WTC11 (cell line): Measurements from ENCODE around the gene ZMYND8. TPM values are rescaled to one million over a fixed set of nuclear protein-coding genes. Genes with fewer than 3 reads are reported as not detected.

Experiments used
- ATAC-seq: fragments of 200-7000 bp; cut with Tn5 transposase; 2 replicates; pipeline ENCODE4 v1.10.0; 2021; ENCODE audit warnings: mild to moderate bottlenecking, moderate library complexity
- CTCF ChIA-PET: fragments of 300-600 bp; sonication (Branson Sonifier 250); formaldehyde crosslinking; loops from one replicate; lab custom pipeline; 2021; ENCODE audit warnings: antibody characterized with exemption; lab: Charles Lee
- POLR2A ChIA-PET: fragments of 350-600 bp; sonication (Branson Sonifier 250); formaldehyde crosslinking; loops from one replicate; lab custom pipeline; 2021; ENCODE audit warnings: antibody characterized with exemption; lab: Charles Lee
- DNase-seq: peaks from one replicate; pipeline ENCODE4 v3.0.0; 2021; ENCODE audit warnings: low spot score
- H3K27ac Mint-ChIP-seq: 2 replicates; pipeline ENCODE4 v1.8.0; 2021; ENCODE audit warnings: mixed read lengths
- H3K27me3 Mint-ChIP-seq: 2 replicates; pipeline ENCODE4 v1.8.0; 2021; ENCODE audit warnings: low read depth, mild to moderate bottlenecking, moderate library complexity, mixed read lengths
- H3K36me3 Mint-ChIP-seq: 2 replicates; pipeline ENCODE4 v1.8.0; 2021; ENCODE audit warnings: mixed read lengths
- H3K4me1 Mint-ChIP-seq: 2 replicates; pipeline ENCODE4 v1.8.0; 2022; ENCODE audit warnings: mixed read lengths
- H3K4me3 Mint-ChIP-seq: 2 replicates; pipeline ENCODE4 v1.8.0; 2021; ENCODE audit warnings: mild to moderate bottlenecking, moderate library complexity, mixed read lengths
- H3K9me3 Mint-ChIP-seq: 2 replicates; pipeline ENCODE4 v1.8.0; 2021; ENCODE audit warnings: mixed read lengths
- ATF1 ChIP-seq: sonication (generic); formaldehyde crosslinking; IDR thresholded peaks from 2 replicates; pipeline ENCODE4 v1.8.1; 2023; ENCODE audit warnings: mild to moderate bottlenecking, moderate library complexity, missing genetic modification reagents
- CBFB ChIP-seq: sonication (generic); formaldehyde crosslinking; IDR thresholded peaks from 2 replicates; pipeline ENCODE4 v1.8.1; 2022; ENCODE audit warnings: mild to moderate bottlenecking, low read depth, missing genetic modification reagents
- EMX1 ChIP-seq: fragments of 250-450 bp; sonication (Bioruptor Pico); IDR thresholded peaks from 2 replicates; pipeline ENCODE4 v1.8.0; 2021; ENCODE audit warnings: mild to moderate bottlenecking
- ETV6 ChIP-seq: sonication (generic); formaldehyde crosslinking; IDR thresholded peaks from 2 replicates; pipeline ENCODE4 v1.8.1; 2022; ENCODE audit warnings: mild to moderate bottlenecking, missing genetic modification reagents
- GABPB1 ChIP-seq: sonication (generic); formaldehyde crosslinking; IDR thresholded peaks from 2 replicates; pipeline ENCODE4 v1.8.1; 2023; ENCODE audit warnings: mild to moderate bottlenecking, missing genetic modification reagents
- GTF2I ChIP-seq: fragments of 250-450 bp; sonication (Bioruptor Pico); conservative IDR thresholded peaks from 2 replicates; pipeline ENCODE4 v1.4.0; 2021; ENCODE audit warnings: mild to moderate bottlenecking
- NFATC4 ChIP-seq: fragments of 250-450 bp; sonication (Bioruptor Pico); IDR thresholded peaks from 2 replicates; pipeline ENCODE4 v1.9.0; 2021; ENCODE audit warnings: mild to moderate bottlenecking
- NFYB ChIP-seq: sonication (generic); formaldehyde crosslinking; conservative IDR thresholded peaks from 2 replicates; pipeline ENCODE4 v1.8.0; 2022; ENCODE audit warnings: low read depth, missing genetic modification reagents
- NR3C1 ChIP-seq: sonication (generic); formaldehyde crosslinking; conservative IDR thresholded peaks from 2 replicates; pipeline ENCODE4 v1.8.1; 2023; ENCODE audit warnings: low read depth, mild to moderate bottlenecking, missing genetic modification reagents
- PRRX2 ChIP-seq: fragments of 250-450 bp; sonication (Bioruptor Pico); IDR thresholded peaks from 2 replicates; pipeline ENCODE4 v1.8.0; 2021; ENCODE audit warnings: mild to moderate bottlenecking
- SMAD4 ChIP-seq: sonication (generic); formaldehyde crosslinking; IDR thresholded peaks from 2 replicates; pipeline ENCODE4 v1.8.0; 2022; ENCODE audit warnings: mild to moderate bottlenecking, missing genetic modification reagents
- SP1 ChIP-seq: sonication (generic); formaldehyde crosslinking; conservative IDR thresholded peaks from 2 replicates; pipeline ENCODE4 v1.8.1; 2022; ENCODE audit warnings: missing genetic modification reagents
- ZNF416 ChIP-seq: fragments of 250-450 bp; sonication (Bioruptor Pico); IDR thresholded peaks from 2 replicates; pipeline ENCODE4 v1.9.0; 2021; ENCODE audit warnings: mild to moderate bottlenecking, inconsistent platforms
- total RNA-seq: library from RNA; stranded (reverse); gene quantifications from 3 replicates; pipeline ENCODE4 v1.2.3, GENCODE V29; 2021
- TF ChIP-seq, protein P1 (sequence below): sonication (generic); formaldehyde crosslinking; IDR thresholded peaks from 2 replicates; pipeline ENCODE4 v1.8.0; 2023; ENCODE audit warnings: missing genetic modification reagents, mild to moderate bottlenecking, borderline replicate concordance
- TF ChIP-seq, protein P2 (sequence below): sonication (generic); formaldehyde crosslinking; IDR thresholded peaks from 2 replicates; pipeline ENCODE4 v1.8.1; 2023; ENCODE audit warnings: mild to moderate bottlenecking, missing genetic modification reagents, moderate library complexity
- TF ChIP-seq, protein P3 (sequence below): fragments of 250-450 bp; sonication (Bioruptor Pico); conservative IDR thresholded peaks from 2 replicates; pipeline ENCODE4 v1.9.0; 2021; ENCODE audit warnings: mild to moderate bottlenecking
- TF ChIP-seq, protein P4 (sequence below): fragments of 250-450 bp; sonication (Bioruptor Pico); IDR thresholded peaks from 2 replicates; pipeline ENCODE4 v1.9.0; 2021; ENCODE audit warnings: mild to moderate bottlenecking, borderline replicate concordance
- TF ChIP-seq, protein P5 (sequence below): fragments of 250-450 bp; sonication (Bioruptor Pico); IDR thresholded peaks from 2 replicates; pipeline ENCODE4 v1.9.0; 2021; ENCODE audit warnings: moderate library complexity, mild to moderate bottlenecking, inconsistent platforms, borderline replicate concordance
- TF ChIP-seq, protein P6 (sequence below): sonication (generic); formaldehyde crosslinking; IDR thresholded peaks from 2 replicates; pipeline ENCODE4 v1.8.1; 2023; ENCODE audit warnings: mild to moderate bottlenecking, missing genetic modification reagents, moderate library complexity
- TF ChIP-seq, protein P7 (sequence below): sonication (generic); formaldehyde crosslinking; IDR thresholded peaks from 2 replicates; pipeline ENCODE4 v1.8.0; 2023; ENCODE audit warnings: mild to moderate bottlenecking, missing genetic modification reagents

The ZMYND8 gene
- total RNA-seq, 1 experiment from 2014 or later = 114 TPM

DNA sequence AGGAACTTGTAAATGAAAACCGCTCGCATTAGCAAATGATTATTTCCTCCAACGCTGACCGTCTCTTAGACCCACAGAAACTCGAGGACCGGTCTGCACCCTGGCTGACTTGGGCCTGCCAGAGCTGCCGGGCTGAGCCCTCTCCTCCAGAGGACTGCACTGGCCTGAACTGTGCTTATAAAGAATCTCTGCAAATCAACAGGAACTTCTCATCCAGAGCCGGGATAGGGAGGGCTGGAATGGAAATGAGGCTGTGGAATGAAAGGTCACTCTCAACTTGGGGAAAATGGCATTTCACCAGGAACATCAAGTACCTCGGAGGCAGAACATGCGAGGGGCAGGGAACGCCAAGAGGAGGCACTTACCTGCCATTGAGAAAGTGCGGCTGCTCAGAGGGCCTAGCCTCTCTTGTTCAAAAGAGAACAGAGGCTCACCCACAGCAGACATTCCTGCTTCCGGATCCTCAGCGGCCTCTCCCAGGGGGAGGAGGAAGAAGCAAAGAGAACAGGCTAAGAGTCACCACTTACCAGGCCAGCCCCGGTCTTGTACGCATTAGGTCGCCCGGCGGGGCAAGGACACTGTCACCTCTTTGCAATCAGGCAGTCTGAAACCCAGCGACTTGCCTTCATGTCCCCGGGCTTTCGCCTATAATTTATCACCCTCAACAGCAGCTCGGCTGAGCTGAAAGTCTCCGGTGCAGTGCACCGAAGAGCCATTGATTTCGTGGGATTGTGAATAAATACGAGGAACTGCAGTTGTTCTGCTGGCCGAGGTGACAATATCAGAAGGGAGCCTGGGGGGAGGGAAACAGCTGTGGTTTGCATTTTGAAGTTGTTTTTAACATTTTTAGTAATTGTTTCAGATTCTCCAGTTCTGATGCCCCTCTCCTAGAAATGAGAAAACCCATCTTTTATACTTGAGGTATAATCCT lies 37.6 kb downstream of the ZMYND8 start:
- Mint-ChIP-seq H3K4me3 (peak overlapping the region; percentile 59), H3K9me3 (no peaks in the 10 kb centered on the region), H3K4me1 (peaks cover 97% of the 10 kb centered on the region), H3K36me3 (peaks cover 3% of the 10 kb centered on the region; the same call in 1 of the 2 replicates), H3K27ac (peak overlapping the region; percentile 100), H3K27me3 (no peaks in the 10 kb centered on the region)
- CTCF ChIA-PET = interaction anchor here (1.1 to 4.0 kb wide), 6 partner anchors 11 to 65 kb away, joined by 3 to 34 read pairs (median 8); partner anchors contain the start of gene ZMYND8
- POLR2A ChIA-PET = interaction anchor here (0.6 to 8.2 kb wide), 9 partner anchors 10 to 52 kb away, joined by 3 to 140 read pairs (median 6); partner anchors contain the start of gene ZMYND8
- ATAC-seq (peak; percentile 9), DNase-seq (peak; percentile 58)
- TF ChIP-seq CBFB (CRISPR knock-in tag) (no peak), NFATC4 (CRISPR knock-in tag) (0 out of 2 replicates have a peak, but pooled peaks have one; percentile 59), ATF1 (no peak), GTF2I (CRISPR knock-in tag) (no peak), SMAD4 (CRISPR knock-in tag) (no peak), SP1 (peak; percentile 2; the same call in 1 of the 2 replicates), NR3C1 (CRISPR knock-in tag) (no peak), EMX1 (0 out of 2 replicates have a peak, but pooled peaks have one; percentile 30), ZNF416 (0 out of 2 replicates have a peak, but pooled peaks have one; percentile 59), GABPB1 (CRISPR knock-in tag) (no peak), NFYB (CRISPR knock-in tag) (no peak), ETV6 (CRISPR knock-in tag) (peak; percentile 6; the same call in 1 of the 2 replicates), PRRX2 (no peak)
- TF ChIP-seq, protein P1, sequence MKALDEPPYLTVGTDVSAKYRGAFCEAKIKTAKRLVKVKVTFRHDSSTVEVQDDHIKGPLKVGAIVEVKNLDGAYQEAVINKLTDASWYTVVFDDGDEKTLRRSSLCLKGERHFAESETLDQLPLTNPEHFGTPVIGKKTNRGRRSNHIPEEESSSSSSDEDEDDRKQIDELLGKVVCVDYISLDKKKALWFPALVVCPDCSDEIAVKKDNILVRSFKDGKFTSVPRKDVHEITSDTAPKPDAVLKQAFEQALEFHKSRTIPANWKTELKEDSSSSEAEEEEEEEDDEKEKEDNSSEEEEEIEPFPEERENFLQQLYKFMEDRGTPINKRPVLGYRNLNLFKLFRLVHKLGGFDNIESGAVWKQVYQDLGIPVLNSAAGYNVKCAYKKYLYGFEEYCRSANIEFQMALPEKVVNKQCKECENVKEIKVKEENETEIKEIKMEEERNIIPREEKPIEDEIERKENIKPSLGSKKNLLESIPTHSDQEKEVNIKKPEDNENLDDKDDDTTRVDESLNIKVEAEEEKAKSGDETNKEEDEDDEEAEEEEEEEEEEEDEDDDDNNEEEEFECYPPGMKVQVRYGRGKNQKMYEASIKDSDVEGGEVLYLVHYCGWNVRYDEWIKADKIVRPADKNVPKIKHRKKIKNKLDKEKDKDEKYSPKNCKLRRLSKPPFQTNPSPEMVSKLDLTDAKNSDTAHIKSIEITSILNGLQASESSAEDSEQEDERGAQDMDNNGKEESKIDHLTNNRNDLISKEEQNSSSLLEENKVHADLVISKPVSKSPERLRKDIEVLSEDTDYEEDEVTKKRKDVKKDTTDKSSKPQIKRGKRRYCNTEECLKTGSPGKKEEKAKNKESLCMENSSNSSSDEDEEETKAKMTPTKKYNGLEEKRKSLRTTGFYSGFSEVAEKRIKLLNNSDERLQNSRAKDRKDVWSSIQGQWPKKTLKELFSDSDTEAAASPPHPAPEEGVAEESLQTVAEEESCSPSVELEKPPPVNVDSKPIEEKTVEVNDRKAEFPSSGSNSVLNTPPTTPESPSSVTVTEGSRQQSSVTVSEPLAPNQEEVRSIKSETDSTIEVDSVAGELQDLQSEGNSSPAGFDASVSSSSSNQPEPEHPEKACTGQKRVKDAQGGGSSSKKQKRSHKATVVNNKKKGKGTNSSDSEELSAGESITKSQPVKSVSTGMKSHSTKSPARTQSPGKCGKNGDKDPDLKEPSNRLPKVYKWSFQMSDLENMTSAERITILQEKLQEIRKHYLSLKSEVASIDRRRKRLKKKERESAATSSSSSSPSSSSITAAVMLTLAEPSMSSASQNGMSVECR (CRISPR knock-in tag) = no peak
- TF ChIP-seq, protein P2, sequence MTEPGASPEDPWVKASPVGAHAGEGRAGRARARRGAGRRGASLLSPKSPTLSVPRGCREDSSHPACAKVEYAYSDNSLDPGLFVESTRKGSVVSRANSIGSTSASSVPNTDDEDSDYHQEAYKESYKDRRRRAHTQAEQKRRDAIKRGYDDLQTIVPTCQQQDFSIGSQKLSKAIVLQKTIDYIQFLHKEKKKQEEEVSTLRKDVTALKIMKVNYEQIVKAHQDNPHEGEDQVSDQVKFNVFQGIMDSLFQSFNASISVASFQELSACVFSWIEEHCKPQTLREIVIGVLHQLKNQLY (CRISPR knock-in tag) = no peak
- TF ChIP-seq, protein P3, sequence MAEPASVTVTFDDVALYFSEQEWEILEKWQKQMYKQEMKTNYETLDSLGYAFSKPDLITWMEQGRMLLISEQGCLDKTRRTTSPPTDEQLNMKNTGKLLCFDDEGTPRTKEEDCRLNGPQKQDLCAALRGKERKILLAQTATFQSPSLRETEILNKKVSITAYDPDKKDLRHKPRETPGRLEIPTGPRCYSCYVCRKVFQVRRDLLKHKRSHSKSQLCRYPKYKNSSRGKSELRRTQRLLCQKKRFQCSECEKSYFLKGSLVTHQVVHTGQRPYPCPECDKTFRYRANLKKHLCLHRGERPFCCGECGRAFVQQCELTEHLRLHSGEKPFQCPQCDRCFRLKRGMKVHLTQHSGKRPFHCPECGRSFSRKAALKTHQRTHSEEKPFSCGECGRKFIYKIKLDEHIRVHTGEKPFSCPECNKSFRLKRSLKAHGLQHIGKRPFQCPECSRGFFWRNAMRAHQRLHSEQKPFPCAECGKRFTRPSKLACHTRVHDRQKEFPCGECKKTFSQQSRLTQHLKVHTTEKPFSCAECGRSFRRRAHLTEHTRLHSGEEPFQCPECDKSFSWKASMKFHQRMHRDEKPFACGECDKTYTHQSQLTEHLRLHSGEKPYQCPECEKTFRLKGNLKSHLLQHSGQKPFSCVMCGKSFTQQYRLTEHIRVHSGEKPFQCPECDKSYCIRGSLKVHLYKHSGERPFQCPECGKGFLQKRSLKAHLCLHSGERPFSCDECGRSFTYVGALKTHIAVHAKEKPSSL = peak; percentile 21; the same call in 1 of the 2 replicates
- TF ChIP-seq, protein P4, sequence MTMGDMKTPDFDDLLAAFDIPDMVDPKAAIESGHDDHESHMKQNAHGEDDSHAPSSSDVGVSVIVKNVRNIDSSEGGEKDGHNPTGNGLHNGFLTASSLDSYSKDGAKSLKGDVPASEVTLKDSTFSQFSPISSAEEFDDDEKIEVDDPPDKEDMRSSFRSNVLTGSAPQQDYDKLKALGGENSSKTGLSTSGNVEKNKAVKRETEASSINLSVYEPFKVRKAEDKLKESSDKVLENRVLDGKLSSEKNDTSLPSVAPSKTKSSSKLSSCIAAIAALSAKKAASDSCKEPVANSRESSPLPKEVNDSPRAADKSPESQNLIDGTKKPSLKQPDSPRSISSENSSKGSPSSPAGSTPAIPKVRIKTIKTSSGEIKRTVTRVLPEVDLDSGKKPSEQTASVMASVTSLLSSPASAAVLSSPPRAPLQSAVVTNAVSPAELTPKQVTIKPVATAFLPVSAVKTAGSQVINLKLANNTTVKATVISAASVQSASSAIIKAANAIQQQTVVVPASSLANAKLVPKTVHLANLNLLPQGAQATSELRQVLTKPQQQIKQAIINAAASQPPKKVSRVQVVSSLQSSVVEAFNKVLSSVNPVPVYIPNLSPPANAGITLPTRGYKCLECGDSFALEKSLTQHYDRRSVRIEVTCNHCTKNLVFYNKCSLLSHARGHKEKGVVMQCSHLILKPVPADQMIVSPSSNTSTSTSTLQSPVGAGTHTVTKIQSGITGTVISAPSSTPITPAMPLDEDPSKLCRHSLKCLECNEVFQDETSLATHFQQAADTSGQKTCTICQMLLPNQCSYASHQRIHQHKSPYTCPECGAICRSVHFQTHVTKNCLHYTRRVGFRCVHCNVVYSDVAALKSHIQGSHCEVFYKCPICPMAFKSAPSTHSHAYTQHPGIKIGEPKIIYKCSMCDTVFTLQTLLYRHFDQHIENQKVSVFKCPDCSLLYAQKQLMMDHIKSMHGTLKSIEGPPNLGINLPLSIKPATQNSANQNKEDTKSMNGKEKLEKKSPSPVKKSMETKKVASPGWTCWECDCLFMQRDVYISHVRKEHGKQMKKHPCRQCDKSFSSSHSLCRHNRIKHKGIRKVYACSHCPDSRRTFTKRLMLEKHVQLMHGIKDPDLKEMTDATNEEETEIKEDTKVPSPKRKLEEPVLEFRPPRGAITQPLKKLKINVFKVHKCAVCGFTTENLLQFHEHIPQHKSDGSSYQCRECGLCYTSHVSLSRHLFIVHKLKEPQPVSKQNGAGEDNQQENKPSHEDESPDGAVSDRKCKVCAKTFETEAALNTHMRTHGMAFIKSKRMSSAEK (CRISPR knock-in tag) = no peak
- TF ChIP-seq, protein P5, sequence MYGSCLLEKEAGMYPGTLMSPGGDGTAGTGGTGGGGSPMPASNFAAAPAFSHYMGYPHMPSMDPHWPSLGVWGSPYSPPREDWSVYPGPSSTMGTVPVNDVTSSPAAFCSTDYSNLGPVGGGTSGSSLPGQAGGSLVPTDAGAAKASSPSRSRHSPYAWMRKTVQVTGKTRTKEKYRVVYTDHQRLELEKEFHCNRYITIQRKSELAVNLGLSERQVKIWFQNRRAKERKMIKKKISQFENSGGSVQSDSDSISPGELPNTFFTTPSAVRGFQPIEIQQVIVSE = no peak
- TF ChIP-seq, protein P6, sequence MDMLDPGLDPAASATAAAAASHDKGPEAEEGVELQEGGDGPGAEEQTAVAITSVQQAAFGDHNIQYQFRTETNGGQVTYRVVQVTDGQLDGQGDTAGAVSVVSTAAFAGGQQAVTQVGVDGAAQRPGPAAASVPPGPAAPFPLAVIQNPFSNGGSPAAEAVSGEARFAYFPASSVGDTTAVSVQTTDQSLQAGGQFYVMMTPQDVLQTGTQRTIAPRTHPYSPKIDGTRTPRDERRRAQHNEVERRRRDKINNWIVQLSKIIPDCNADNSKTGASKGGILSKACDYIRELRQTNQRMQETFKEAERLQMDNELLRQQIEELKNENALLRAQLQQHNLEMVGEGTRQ (CRISPR knock-in tag) = no peak
- TF ChIP-seq, protein P7, sequence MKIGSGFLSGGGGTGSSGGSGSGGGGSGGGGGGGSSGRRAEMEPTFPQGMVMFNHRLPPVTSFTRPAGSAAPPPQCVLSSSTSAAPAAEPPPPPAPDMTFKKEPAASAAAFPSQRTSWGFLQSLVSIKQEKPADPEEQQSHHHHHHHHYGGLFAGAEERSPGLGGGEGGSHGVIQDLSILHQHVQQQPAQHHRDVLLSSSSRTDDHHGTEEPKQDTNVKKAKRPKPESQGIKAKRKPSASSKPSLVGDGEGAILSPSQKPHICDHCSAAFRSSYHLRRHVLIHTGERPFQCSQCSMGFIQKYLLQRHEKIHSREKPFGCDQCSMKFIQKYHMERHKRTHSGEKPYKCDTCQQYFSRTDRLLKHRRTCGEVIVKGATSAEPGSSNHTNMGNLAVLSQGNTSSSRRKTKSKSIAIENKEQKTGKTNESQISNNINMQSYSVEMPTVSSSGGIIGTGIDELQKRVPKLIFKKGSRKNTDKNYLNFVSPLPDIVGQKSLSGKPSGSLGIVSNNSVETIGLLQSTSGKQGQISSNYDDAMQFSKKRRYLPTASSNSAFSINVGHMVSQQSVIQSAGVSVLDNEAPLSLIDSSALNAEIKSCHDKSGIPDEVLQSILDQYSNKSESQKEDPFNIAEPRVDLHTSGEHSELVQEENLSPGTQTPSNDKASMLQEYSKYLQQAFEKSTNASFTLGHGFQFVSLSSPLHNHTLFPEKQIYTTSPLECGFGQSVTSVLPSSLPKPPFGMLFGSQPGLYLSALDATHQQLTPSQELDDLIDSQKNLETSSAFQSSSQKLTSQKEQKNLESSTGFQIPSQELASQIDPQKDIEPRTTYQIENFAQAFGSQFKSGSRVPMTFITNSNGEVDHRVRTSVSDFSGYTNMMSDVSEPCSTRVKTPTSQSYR (CRISPR knock-in tag) = no peak
